HG03469 (cell line): ENCODE data around the gene NCBP2.

Experiments
- ATAC-seq: cut with Tn5 transposase; IDR thresholded peaks from one replicate; pipeline ENCODE4 v1.9.1; 2021; ENCODE audit warnings: mild to moderate bottlenecking, moderate library complexity, moderate number of reproducible peaks; ENCODE audit not compliant: unreplicated experiment

The NCBP2 gene

DNA sequence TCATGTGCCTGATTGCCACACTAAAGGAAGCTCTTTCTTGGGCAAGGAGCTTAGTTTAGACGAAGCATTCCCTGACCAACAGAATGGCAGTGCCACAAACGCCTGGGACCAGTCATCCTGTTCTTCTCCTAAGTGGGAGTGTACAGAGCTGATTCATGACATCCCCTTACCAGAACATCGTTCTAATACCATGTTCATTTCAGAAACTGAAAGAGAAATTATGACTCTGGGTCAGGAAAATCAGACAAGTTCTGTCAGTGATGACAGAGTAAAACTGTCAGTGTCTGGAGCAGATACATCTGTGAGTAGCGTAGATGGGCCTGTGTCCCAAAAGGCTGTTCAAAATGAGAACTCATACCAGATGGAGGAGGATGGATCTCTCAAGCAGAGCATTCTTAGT is 56.2 kb downstream of the NCBP2 start:
- no peak for ATAC-seq
